Glomerular endothelial cell (primary cell): Measurements from ENCODE around the gene DRAM2. TPM values are rescaled to one million over a fixed set of nuclear protein-coding genes. Genes with fewer than 3 reads are reported as not detected.
"Not testable (repeated sequence)": the region's sequence is repeated elsewhere in the genome, so short reads cannot be mapped to it uniquely, and the experiment has no call there.

Experiments used
- DNase-seq: peaks from one replicate; pipeline ENCODE4 v3.0.0-alpha.2; 2011; ENCODE audit warnings: low read depth, low spot score; ENCODE audit errors: extremely low read depth
- total RNA-seq: library from RNA; depleted of rRNA; stranded (reverse); fragments of >200 nt; gene quantifications from 2 replicates; pipeline ENCODE4 v1.2.3, GENCODE V29; 2015

Gene DRAM2
- total RNA-seq, 1 donor from 2014 or later: 42.0 TPM

DNA sequence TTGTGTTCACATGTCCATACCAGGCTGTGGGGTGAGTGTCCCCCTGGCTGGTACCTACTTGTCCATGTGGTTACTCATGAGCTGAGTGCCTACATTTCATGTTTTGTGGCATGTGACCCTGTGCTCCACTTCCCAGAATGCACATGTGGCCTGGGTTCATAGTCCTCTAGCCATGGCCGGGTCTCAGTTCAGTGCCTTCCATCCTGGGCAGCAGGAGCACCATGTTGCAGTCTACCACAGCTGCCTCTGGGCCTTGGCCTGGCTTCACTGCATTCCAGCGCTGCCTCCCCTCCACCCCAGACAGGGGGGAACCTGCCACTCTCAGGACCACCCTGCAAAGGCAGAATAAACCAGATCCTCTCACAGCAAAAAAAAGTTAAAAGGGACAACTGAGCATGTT lies 5.6 kb upstream of the DRAM2 start:
- DNase-seq: no peak

DNA sequence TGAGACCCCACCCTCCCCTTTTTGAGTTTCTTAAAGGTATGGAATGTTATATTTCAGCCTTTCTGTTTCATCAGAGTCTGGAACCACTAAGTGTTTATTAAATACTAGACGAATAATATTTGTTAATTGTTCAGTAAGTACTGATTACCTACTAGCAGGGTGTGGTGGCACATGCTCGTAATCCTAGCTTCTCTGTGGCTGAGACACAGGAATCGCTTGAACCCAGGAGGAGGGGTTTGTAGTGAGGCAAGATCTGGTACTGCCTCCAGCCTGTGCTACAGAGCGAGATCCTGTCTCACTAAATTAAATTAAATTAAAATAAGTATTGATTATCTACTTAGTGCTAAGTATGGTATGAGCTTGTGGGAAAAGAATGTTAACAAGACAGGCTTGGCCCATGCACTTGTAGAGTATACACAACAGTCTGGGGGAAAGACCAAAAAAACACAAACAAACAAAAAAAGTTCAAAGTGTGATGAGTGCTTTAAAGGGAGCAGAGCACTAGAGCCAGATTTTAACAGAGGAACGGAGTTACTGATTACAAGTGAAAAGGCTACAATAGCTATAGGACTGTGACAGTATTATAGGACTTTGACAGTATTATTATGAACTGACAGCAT lies 2.6 kb upstream of the DRAM2 start:
- DNase-seq: no peak

DNA sequence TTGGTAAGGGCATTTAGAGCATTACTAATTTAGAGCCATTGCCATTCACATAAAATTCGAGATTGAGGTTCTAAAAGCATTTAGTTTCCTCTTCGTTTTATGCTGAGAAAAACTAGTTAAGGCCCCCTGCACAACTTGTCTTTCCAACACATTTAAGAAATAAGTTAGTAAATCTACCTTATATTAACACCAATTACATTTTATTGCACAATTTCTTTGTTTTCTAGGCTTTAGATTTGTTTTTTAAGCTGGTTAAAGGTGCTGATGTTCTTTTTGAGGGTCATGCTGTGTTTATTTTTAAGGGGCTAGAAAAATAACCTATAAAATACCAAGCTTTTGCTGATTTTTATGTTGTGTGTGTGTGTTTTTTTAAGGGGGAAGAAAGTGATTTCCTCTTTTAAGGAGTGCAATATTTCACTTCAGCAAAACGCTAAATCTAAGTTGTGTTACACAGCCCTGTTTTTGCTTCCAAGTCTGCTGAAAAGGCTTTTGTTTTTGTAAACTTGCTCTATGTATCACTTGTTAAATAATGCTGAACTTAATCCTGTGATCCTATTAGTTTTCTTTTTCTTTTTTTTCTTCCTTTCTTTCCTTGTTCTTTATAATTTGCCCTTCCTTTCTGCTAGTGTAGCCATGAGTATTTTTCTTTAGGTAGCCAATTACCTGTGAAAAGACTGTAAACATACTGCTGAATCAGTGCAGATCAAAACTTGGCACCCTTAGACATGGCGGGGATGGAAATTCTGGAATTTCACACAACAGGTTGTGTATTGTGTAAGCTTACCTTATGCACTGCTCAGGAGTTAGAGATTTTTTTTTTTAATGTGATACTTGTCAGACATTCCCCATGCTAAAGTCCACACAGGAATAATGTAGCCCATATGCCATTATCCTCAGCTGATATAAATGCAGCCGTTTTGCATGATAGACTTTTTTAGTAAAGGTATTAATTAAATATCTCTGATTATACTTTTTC lies 1.6 kb upstream of the DRAM2 start:
- no peak for DNase-seq

DNA sequence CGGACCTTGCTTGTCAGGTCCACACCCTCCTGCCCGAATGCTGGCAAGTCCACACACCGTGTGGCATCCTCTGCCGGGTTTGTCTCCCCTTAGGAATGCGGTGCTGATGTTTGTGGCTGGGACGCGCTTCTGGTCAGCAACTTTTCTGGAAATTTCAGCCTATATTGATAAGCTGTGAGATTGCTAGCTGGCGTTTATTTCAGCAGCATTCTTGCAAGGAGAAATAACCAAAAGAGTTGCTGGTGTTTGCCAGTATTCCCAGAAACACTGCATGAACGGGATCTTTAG lies 731 bp upstream of the DRAM2 start:
- no peak for DNase-seq

DNA sequence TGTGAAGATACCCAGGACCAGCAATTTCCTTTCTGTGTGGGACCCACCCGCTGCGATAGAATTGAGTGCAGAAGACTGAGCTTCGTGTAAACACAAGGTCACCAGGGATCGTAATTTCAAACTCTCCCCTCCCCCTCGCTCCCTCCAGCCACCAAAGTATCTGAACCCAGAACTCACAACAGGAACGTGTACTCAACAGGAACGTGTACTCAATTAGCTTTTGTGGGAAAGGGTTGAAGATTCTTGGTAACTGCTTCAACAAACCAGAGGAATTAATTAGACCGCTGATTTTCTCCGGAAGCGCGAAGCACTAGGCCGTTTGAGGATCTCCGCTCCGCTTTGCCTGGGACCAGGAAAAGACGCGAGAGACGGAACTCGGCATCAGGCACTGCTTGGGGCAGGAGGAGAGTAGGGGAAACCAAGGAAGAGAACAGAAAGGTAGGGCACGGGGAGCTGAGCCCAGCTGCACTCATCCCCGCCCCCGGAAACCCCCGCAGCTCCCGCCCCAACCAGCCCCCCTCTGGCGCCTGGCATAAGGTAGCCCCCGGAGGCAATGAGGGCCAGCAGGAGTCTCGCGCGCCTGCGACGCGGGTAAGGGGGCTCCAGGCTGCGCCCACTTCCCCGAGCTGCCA lies 453 bp downstream of the DRAM2 start:
- DNase-seq: no peak

DNA sequence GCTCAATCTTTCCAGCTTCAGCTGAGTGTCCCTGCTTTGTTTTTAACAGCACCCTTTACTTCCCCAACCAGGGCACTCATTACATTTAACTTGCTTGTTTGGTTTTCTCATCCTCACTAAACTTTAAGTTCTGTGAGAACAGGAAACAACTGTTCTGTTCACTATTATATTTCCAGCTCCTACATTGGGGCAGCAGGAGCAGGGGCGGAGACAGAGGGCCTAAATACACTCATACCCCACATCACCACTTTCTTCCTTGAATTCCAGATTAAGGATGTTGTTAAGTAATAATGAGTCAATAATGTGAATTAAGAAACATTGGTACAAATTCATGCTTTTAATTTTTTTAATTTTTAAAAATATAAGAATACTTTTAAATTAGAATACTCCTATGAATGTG lies 6.0 kb downstream of the DRAM2 start:
- no peak for DNase-seq

DNA sequence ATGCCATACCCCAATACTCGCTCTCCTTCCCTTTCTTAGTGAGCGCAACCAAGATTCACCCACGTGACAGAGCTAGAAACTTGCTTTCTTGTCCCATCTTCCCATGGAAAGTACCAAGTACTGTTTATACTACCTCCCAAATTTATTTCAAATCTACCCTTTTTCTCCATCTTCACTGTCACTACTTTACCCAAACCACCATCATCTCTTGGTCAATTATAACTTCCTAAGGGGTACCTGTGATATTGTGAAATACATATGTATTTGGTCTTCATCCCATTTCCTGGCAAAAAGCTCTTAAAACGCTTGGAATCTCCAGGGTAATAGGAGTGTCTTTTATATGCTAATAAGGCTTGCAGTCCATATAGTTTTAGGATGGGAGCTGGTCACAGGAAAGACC lies 8.2 kb downstream of the DRAM2 start:
- no peak for DNase-seq

DNA sequence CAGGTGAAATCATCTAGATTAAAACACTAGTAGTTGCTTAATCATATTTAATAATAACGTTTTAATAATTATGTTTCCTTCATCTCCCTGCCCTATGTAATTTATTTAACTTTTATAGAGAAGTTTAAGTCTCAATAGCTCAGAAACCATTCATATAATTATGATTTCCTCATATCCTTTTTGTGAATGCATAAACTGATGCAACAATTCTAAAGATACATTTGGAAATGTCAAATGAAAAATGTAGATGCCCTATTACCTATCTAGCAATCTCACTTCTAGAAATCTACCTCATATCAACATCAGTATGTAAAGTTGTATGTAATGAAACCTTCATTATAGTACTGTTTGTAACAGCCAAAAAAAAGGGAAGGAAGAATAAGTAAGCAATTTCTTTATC lies 10.5 kb downstream of the DRAM2 start:
- no peak for DNase-seq

DNA sequence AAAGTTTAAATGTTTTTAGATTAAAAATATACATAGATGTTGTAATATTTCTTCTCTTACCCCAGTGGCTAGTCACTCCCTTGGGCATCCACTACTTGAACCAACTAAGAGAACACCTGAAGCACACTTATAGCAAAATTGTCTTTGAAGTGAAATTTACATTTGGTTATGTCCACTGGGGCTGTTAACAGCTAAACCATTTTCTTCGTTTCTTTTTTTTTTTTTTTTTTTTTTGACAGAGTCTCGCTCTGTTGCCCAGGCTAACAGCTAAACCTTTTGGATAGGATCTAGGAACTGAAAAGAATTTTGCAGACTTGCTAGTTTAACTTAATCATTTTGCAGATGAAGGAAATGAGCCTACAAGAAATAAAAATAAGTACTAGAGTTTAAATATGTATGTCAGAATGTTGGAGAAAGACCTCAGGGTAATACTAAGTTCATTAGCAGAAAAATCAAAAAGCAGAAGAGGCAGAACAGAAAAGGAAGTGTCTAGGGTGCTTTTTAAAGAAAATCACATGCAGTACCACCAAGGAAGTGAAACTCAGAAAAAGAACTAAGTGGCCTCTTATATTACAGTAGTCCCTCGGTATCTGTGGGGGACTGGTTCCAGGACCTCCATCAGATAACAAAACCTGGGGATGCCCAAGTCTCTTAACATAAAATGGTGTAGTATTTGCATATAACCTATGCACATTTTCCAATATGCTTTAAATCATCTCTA lies 11.8 kb downstream of the DRAM2 start:
- DNase-seq: no peak

DNA sequence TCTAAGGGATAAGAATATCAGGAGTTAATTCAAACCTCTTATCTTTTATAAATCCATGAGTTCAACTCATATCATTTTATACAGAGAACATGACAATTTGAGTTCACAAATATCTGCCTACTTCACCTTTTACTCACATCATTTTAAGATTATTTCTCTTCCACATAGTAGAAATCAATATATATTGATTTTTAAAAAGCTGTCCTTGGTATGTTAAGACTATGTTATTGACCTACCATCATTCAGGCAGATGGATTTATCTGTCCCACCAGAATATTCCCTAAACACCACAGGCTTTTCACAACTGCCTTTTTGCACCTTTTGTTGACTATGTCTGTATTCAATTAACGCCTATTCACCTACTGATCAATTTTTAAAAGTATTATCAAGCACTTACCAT lies 13.5 kb downstream of the DRAM2 start:
- DNase-seq: no peak

DNA sequence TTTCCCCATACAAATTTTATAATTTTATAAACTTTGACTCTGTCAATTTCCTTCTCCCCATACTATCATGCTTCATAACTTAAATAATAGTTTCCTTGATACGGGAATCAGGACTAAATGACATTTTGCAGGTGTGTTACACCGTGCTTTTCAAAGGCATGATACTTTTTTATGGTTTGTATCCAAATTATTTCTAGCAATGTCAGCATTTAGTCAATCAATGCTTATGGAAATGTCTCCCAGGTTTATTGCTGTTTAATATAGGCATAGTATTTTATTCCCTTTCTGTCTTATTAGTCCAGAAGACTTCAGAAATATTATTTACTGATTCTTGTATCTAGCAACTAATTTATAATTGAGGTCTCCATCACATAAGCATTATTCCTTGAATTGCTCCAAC lies 23.4 kb downstream of the DRAM2 start:
- DNase-seq: no peak

DNA sequence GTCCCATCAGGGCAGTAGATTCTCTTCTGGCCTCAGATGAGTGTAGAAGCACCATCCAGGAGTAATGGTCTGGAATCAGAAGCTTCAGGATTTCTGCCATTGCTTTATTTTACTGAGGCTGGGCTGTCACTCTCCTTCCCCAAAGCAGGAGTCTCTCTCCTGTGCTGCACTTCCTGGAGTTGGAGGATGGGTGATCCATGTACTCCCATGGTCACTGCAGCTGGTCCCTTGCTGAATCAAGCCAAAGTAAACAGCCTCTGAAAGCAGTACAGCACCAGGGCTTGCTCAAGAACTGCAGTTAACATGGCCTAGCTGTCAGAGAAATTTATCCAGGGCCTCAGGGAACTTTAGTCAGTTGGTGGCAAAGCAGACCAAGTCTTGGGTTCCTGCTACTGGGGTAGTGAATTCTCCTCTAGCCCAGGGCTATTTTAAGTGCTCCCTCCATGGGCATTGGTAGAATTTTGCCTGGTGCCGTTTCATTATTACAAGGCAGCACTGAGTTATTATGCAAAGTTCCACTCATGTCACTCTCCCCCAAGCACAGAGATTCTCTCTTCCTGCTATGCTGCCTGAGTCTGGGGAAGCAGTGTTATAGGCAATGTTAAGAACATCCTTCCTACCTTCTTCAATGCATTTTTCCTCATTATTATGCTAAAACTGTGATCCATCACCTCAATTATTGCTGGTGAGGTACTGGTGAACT lies 29.5 kb downstream of the DRAM2 start:
- no peak for DNase-seq

DNA sequence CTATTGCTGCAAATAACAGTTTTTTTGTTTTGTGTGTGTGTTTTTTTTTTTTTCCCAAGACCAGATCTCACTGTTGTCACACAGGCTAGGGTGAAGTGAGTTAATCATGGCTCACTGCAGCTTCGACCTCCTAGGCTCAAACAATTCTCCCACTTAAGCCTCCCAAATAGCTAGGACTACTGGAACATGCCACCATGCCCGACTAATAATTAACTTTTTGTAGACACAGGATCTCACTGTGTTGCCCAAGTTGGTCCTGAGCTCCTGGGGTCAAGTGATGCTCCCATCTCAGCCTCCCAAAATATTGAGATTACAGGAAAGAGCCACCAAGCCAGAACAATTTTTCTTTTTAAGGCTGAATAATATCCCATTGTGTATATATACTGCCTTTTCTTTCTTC lies 34.9 kb downstream of the DRAM2 start:
- DNase-seq: no peak

DNA sequence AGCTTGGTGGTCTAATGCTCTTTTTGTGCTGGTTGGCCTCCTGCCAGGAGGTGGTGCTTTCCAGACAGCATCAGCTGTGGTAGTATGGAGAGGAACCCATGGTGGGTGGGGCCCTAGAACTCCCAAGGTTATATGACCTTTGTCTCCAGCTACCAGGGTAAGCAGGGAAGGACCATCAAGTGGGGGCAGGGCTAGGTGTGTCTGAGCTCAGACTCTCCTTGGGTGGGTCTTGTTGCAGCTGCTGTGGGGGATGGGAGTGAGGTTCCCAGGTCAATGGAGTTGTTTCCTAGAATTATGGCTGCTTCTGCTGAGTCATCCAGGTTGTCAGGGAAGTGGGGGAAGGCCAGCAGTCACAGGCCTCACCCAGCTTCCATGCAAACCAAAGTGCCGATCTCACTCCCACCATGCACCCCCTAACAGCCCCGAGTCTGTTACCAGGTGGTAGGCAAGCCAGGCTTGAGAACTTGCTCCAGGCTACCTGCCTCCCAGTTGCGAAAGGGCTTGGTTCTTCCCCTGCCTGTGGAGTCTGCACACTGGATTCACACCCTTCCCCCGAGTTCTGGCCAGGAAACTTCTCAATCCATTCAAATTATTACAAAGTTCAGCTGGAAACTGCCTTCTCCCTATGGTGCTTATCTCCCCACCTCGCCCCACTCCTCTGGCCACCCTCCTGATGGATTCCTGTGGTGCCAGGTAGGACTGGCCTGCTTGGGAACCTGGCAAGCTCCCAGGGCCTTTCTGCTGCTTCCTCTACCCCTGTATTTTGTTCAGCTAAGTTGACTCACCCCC lies 37.8 kb downstream of the DRAM2 start:
- no peak for DNase-seq

DNA sequence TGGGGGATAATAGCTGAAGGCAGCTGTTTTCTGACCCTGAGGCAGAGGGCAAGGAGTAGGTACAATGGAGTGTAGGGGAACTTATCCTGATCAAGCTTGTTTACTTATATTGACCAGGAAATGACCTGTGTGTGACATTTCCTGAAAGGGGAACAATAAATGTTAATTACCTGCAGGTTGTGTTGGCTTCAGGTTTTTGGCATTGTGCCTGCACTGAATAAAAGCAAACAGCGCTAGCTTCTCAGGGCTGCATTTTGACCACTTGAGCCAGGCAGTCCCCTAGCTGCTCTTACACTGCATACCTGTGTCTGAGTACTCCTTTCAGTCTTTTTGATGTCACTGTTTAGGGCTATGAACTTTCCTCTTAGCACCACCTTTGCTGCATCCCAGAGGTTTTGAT lies 40.6 kb downstream of the DRAM2 start:
- DNase-seq: peak; percentile 4

DNA sequence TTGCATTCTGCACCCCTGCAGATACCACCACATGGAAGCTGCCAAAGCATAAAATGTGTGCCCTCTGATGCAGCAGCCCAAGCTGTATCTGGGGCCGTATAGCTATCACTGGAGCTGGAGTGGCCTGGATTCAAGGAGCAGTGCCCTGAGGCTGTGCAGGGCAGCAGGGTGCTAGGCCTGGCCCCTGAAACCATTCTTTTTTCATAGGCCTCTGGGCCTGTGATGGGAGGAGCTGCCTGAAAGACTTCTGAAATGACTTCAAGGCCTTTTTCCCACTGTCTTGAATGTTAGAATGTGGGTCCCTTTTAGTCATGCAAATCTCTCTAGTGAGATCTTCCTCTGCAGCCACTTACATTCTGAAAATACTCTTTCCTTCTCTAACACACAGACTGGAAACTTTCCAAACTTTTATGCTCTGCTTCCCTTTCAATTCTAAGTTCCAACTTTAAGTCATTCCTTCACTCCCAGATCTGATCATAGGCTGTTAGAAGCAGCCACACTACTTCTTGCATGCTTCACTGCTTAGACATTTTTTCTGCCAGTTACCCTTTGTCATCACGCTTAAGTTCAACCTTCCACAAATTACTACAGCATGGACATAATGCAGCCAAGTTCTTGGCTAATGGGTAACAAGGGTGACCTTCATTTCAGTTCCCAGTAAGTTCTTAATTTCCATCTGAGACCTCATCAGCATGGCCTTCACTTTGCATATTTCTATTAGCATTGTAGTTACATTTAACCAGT lies 42.4 kb downstream of the DRAM2 start:
- DNase-seq: no peak

DNA sequence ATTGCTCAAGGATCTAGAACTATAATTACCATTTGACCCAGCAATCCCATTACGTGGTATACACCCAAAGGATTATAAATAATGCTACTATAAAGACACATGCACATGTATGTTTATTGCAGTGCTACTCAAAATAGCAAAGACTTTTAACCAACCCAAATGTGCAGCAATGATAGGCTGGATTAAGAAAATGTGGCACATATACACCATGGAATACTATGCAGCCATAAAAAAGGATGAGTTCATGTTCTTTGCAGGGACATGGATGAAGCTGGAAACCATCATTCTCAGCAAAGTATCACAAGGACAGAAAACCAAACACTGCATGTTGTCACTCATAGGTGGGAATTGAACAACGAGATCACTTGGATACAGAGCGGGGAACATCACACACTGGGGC lies 44.5 kb downstream of the DRAM2 start:
- not testable (repeated sequence) for DNase-seq

DNA sequence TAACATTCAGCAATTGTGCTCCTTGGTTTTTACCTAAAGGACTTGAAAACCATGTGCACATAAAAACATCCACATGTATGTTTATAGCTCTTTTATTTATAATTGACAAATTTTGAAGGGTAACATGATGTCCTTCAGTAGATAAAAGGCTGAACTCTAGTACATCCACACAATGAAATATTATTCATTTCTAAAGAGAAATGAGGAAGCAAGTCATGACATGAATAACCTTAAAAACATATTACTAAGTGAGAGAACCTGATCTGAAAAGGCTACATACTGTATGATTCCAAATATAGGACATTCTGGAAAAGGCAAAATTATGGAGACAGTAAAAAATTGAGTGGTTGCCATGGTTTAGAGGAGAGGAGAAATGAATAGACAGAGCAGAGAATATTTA lies 50.3 kb downstream of the DRAM2 start:
- DNase-seq: no peak

DNA sequence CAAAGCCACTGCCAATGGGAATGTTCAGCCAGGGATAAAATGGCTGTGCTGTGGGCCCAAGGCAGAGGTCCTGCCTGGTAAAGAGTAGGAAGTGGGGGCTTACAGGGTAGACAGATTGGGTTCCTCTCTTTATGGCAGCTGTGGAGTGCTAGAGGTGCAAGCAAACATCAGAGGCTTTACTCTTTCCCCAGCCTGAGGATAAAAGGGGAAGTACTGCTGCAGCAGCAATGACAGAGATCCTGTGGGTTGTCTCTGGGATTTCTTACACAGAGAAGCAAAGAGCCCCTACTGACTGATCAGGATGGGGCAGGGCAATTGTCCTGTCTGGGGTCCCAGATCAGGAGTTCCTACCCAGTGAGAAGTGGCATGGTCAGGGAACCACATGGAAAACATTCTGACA lies 54.2 kb downstream of the DRAM2 start:
- DNase-seq: no peak
